Measurements from ENCODE around the gene CSGALNACT2. TPM values are rescaled to one million over a fixed set of nuclear protein-coding genes. Genes with fewer than 3 reads are reported as not detected.

Gene CSGALNACT2
- total and polyA plus RNA-seq, 7 donors: 3.2 to 37.1 (median 25.0) TPM

- intact Hi-C loops (cut with DNase I): no loop called here
- Histone ChIP-seq H3K4me3 (no peak overlapping the region), H3K9me3 (no peaks in the 10 kb centered on the region), H3K4me1 (peaks cover 0 to 16% (median 12%) of the 10 kb centered on the region in 4 donors), H3K27me3 (peaks cover 4 to 12% (median 6%) of the 10 kb centered on the region in 3 donors), H3K27ac (no peak overlapping the region), H3K36me3 (no peaks in the 10 kb centered on the region)
- DNase-seq: no peak
- 96 to 97% methylated on average over 12 of the region's 12 CpGs for WGBS, 2 donors
- TF ChIP-seq, protein P1, sequence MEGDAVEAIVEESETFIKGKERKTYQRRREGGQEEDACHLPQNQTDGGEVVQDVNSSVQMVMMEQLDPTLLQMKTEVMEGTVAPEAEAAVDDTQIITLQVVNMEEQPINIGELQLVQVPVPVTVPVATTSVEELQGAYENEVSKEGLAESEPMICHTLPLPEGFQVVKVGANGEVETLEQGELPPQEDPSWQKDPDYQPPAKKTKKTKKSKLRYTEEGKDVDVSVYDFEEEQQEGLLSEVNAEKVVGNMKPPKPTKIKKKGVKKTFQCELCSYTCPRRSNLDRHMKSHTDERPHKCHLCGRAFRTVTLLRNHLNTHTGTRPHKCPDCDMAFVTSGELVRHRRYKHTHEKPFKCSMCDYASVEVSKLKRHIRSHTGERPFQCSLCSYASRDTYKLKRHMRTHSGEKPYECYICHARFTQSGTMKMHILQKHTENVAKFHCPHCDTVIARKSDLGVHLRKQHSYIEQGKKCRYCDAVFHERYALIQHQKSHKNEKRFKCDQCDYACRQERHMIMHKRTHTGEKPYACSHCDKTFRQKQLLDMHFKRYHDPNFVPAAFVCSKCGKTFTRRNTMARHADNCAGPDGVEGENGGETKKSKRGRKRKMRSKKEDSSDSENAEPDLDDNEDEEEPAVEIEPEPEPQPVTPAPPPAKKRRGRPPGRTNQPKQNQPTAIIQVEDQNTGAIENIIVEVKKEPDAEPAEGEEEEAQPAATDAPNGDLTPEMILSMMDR (IDR thresholded peaks at IDR 0.05): no peak
- TF ChIP-seq POLR2A (IDR thresholded peaks at IDR 0.05) (no peak), POLR2AphosphoS5 (IDR thresholded peaks at IDR 0.05) (no peak), EP300 (IDR thresholded peaks at IDR 0.05) (no peak)
These were observed 29.3 kb upstream of the CSGALNACT2 start for GRCh38 chr10:43108951-43109350.

- H3K36me3 ChIP-seq: no peaks in the 10 kb centered on the region
- H3K4me1 ChIP-seq: peaks cover 0 to 11% (median 8%) of the 10 kb centered on the region in 4 donors
- intact Hi-C loops (cut with DNase I): no loop called here
- H3K4me3 ChIP-seq: no peak overlapping the region
- H3K27me3 ChIP-seq: peaks cover under 1 to 4% (median 1%) of the 10 kb centered on the region in 3 donors
- no peak for DNase-seq
- no peak overlapping the region for H3K27ac ChIP-seq
- WGBS, 2 donors: 83 to 84% methylated on average over 20 of the region's 20 CpGs
- TF ChIP-seq EP300 (IDR thresholded peaks at IDR 0.05): no peak
- H3K9me3 ChIP-seq: no peaks in the 10 kb centered on the region
These were observed 28.5 kb upstream of the CSGALNACT2 start for GRCh38 chr10:43109671-43110249.

- no peak overlapping the region for H3K4me3 ChIP-seq
- no peak overlapping the region for H3K27ac ChIP-seq
- H3K36me3 ChIP-seq: no peaks in the 10 kb centered on the region
- no peaks in the 10 kb centered on the region for H3K9me3 ChIP-seq
- TF ChIP-seq, protein P1 (IDR thresholded peaks at IDR 0.05): no peak
- no peak for TF ChIP-seq POLR2A (IDR thresholded peaks at IDR 0.05)
- TF ChIP-seq EP300 (IDR thresholded peaks at IDR 0.05): no peak
- TF ChIP-seq POLR2AphosphoS5 (IDR thresholded peaks at IDR 0.05): no peak
- DNase-seq: no peak
- intact Hi-C loops (cut with DNase I): no loop called here
- H3K4me1 ChIP-seq: peaks cover 0 to 4% (median 2%) of the 10 kb centered on the region in 4 donors
- 64 to 67% methylated on average over 7 of the region's 7 CpGs for whole genome bisulfite sequencing, 2 donors
- no peaks in the 10 kb centered on the region for H3K27me3 ChIP-seq
These were observed 27.7 kb upstream of the CSGALNACT2 start for GRCh38 chr10:43110338-43111071.

DNA sequence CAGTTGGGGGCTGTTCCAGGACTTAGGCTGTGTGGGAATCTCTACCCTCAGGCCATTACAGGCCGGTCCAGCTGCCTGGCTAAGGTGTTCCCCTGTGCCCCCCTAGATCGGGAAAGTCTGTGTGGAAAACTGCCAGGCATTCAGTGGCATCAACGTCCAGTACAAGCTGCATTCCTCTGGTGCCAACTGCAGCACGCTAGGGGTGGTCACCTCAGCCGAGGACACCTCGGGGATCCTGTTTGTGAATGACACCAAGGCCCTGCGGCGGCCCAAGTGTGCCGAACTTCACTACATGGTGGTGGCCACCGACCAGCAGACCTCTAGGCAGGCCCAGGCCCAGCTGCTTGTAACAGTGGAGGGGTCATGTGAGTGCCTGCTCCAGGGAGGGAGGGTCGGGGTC is 27.1 kb upstream of the CSGALNACT2 start:
- 87 to 91% methylated on average over 11 of the region's 11 CpGs for WGBS, 2 donors
- no peak overlapping the region for H3K4me3 ChIP-seq
- no peaks in the 10 kb centered on the region for H3K36me3 ChIP-seq
- no peaks in the 10 kb centered on the region for H3K9me3 ChIP-seq
- DNase-seq: no peak
- no peaks in the 10 kb centered on the region for H3K4me1 ChIP-seq
- TF ChIP-seq EP300 (IDR thresholded peaks at IDR 0.05) (no peak), POLR2AphosphoS5 (IDR thresholded peaks at IDR 0.05) (no peak), POLR2A (IDR thresholded peaks at IDR 0.05) (no peak)
- TF ChIP-seq, protein P1 (IDR thresholded peaks at IDR 0.05): no peak
- no peaks in the 10 kb centered on the region for H3K27me3 ChIP-seq
- H3K27ac ChIP-seq: no peak overlapping the region
- intact Hi-C loops (cut with DNase I): no loop called here

GRCh38 chr10:43111921-43112607 is 26.2 kb upstream of the CSGALNACT2 start:
- no peaks in the 10 kb centered on the region for H3K4me1 ChIP-seq
- no peak overlapping the region for H3K27ac ChIP-seq
- no peak for DNase-seq
- no peaks in the 10 kb centered on the region for H3K36me3 ChIP-seq
- H3K27me3 ChIP-seq: no peaks in the 10 kb centered on the region
- intact Hi-C loops (cut with DNase I): no loop called here
- TF ChIP-seq EP300 (IDR thresholded peaks at IDR 0.05) (no peak), POLR2A (IDR thresholded peaks at IDR 0.05) (no peak)
- 85 to 90% methylated on average over 17 of the region's 17 CpGs for WGBS, 2 donors
- no peaks in the 10 kb centered on the region for H3K9me3 ChIP-seq
- H3K4me3 ChIP-seq: no peak overlapping the region
